ENCODE results near the gene TRPM6.

TRPM6 gene

GRCh38 chr9:74742191-74742790, 145.4 kb downstream of the TRPM6 start:
- H3K27me3 ChIP-seq (ENCODE audit: insufficient read depth, low read length, poor library complexity): no peaks in the 10 kb centered on the region
- no peak overlapping the region for H3K9ac ChIP-seq (ENCODE audit: low read depth, low read length)
- no peak overlapping the region for H3K4me2 ChIP-seq (ENCODE audit: insufficient read depth, low read length)
- no peaks in the 10 kb centered on the region for H4K20me1 ChIP-seq (ENCODE audit: insufficient read depth, low read length)
- DNase-seq: no peak
- no peak overlapping the region for H3K27ac ChIP-seq (ENCODE audit: low read length)
- H3K36me3 ChIP-seq (ENCODE audit: insufficient read depth, low read length): no peaks in the 10 kb centered on the region
- H3K79me2 ChIP-seq (ENCODE audit: insufficient read depth, low read length): no peaks in the 10 kb centered on the region
- no peak overlapping the region for H2AFZ ChIP-seq (ENCODE audit: low read depth, low read length)
- H3K4me3 ChIP-seq (ENCODE audit: low read depth in 1 of 2, low read length in 2 of 2): no peak overlapping the region
- TF ChIP-seq EZH2 (IDR thresholded peaks at IDR 0.05; ENCODE audit: borderline replicate concordance, low read depth, low read length, severe bottlenecking) (no peak), CTCF (IDR thresholded peaks at IDR 0.05; ENCODE audit: borderline replicate concordance, extremely low read depth, low read length, poor library complexity, severe bottlenecking) (no peak)
- H3K9me3 ChIP-seq (ENCODE audit: insufficient read depth, low read length, severe bottlenecking): no peaks in the 10 kb centered on the region
- no peaks in the 10 kb centered on the region for H3K4me1 ChIP-seq (ENCODE audit: insufficient read depth, low read length)
- ATAC-seq (ENCODE audit: insufficient read depth, low read depth): no peak

GRCh38 chr9:74736646-74737045, 151.1 kb downstream of the TRPM6 start:
- Histone ChIP-seq H3K36me3 (ENCODE audit: insufficient read depth, low read length) (no peaks in the 10 kb centered on the region), H3K4me1 (ENCODE audit: insufficient read depth, low read length) (peaks cover 8% of the 10 kb centered on the region), H3K27ac (ENCODE audit: low read length) (no peak overlapping the region), H4K20me1 (ENCODE audit: insufficient read depth, low read length) (no peaks in the 10 kb centered on the region), H3K9me3 (ENCODE audit: insufficient read depth, low read length, severe bottlenecking) (no peaks in the 10 kb centered on the region), H3K79me2 (ENCODE audit: insufficient read depth, low read length) (no peaks in the 10 kb centered on the region), H3K4me2 (ENCODE audit: insufficient read depth, low read length) (peak overlapping the region; percentile 60; the same call in 1 of the 2 replicates), H2AFZ (ENCODE audit: low read depth, low read length) (no peak overlapping the region), H3K4me3 (ENCODE audit: low read depth in 1 of 2, low read length in 2 of 2) (no peak overlapping the region), H3K9ac (ENCODE audit: low read depth, low read length) (no peak overlapping the region), H3K27me3 (ENCODE audit: insufficient read depth, low read length, poor library complexity) (no peaks in the 10 kb centered on the region)
- DNase-seq: no peak
- TF ChIP-seq EZH2 (IDR thresholded peaks at IDR 0.05; ENCODE audit: borderline replicate concordance, low read depth, low read length, severe bottlenecking): no peak
- no peak for TF ChIP-seq CTCF (IDR thresholded peaks at IDR 0.05; ENCODE audit: borderline replicate concordance, extremely low read depth, low read length, poor library complexity, severe bottlenecking)
- no peak for ATAC-seq (ENCODE audit: insufficient read depth, low read depth)

- TF ChIP-seq EZH2 (IDR thresholded peaks at IDR 0.05; ENCODE audit: borderline replicate concordance, low read depth, low read length, severe bottlenecking): no peak
- TF ChIP-seq CTCF (IDR thresholded peaks at IDR 0.05; ENCODE audit: borderline replicate concordance, extremely low read depth, low read length, poor library complexity, severe bottlenecking): no peak
- peak; percentile 25 for DNase-seq
Observed at GRCh38 chr9:74735761-74736160, 152.0 kb downstream of the TRPM6 start.

More at GRCh38 chr9:74735761-74736160, 152.0 kb downstream of the TRPM6 start:
- peak overlapping the region; percentile 82 for H2AFZ ChIP-seq (ENCODE audit: low read depth, low read length)
- peak overlapping the region in 1 of 2 experiments; percentile 44; a peak in 2 of 4 replicates for H3K4me3 ChIP-seq (ENCODE audit: low read depth in 1 of 2, low read length in 2 of 2)
- ATAC-seq (ENCODE audit: insufficient read depth, low read depth): peak; percentile 85
- H3K27me3 ChIP-seq (ENCODE audit: insufficient read depth, low read length, poor library complexity): no peaks in the 10 kb centered on the region
- H4K20me1 ChIP-seq (ENCODE audit: insufficient read depth, low read length): no peaks in the 10 kb centered on the region
- peak overlapping the region; percentile 60 for H3K4me2 ChIP-seq (ENCODE audit: insufficient read depth, low read length)
- H3K9ac ChIP-seq (ENCODE audit: low read depth, low read length): peak overlapping the region; percentile 44
- no peaks in the 10 kb centered on the region for H3K9me3 ChIP-seq (ENCODE audit: insufficient read depth, low read length, severe bottlenecking)
- H3K27ac ChIP-seq (ENCODE audit: low read length): peak overlapping the region; percentile 70
- H3K36me3 ChIP-seq (ENCODE audit: insufficient read depth, low read length): no peaks in the 10 kb centered on the region
- no peaks in the 10 kb centered on the region for H3K79me2 ChIP-seq (ENCODE audit: insufficient read depth, low read length)
- peaks cover 8% of the 10 kb centered on the region for H3K4me1 ChIP-seq (ENCODE audit: insufficient read depth, low read length)
